ENCODE measurements around the gene NKAP. TPM values are rescaled to one million over a fixed set of nuclear protein-coding genes. Genes with fewer than 3 reads are reported as not detected.
"Not testable (repeated sequence)": the region's sequence is repeated elsewhere in the genome, so short reads cannot be mapped to it uniquely, and the experiment has no call there.

Gene NKAP
- total and polyA plus RNA-seq, 4 donors, result 2.4 to 3.3 (median 2.7) TPM

- no peak for TF ChIP-seq REST (IDR thresholded peaks at IDR 0.05)
- TF ChIP-seq HNF4A (conservative IDR thresholded peaks at IDR 0.05), result no peak
- no peak for TF ChIP-seq MAX (IDR thresholded peaks at IDR 0.05)
- no peak for TF ChIP-seq ATF3 (IDR thresholded peaks at IDR 0.05)
- no peak for TF ChIP-seq FOXA2 (IDR thresholded peaks at IDR 0.05)
- TF ChIP-seq NR2F2 (IDR thresholded peaks at IDR 0.05), result no peak
- TF ChIP-seq RXRA (IDR thresholded peaks at IDR 0.05), result no peak
These were observed 47.7 kb downstream of the NKAP start, which contains the start of gene AKAP14 (continued) for GRCh38 chrX:119895843-119896326.

GRCh38 chrX:119891961-119892692 lies 51.4 kb downstream of the NKAP start:
- H3K36me3 ChIP-seq (ENCODE audit: control insufficient read depth in 4 of 4, insufficient read depth in 3 of 4, low read depth in 1 of 4, low read length in 3 of 4); H3K27ac ChIP-seq (ENCODE audit: low read depth in 1 of 2, low read length in 2 of 2); H3K9ac ChIP-seq (ENCODE audit: low read depth in 1 of 2, low read length in 2 of 2); DNase-seq (ENCODE audit: low spot score); H3K27me3 ChIP-seq (ENCODE audit: control insufficient read depth in 4 of 4, insufficient read depth in 4 of 4, low read length in 3 of 4); H3K9me3 ChIP-seq (ENCODE audit: control insufficient read depth in 4 of 4, low read length in 3 of 4); H3K4me1 ChIP-seq (ENCODE audit: control insufficient read depth in 4 of 4, insufficient read depth in 4 of 4, low read length in 3 of 4); H3K4me3 ChIP-seq (ENCODE audit: low read depth in 1 of 3, low read length in 3 of 3): not testable (repeated sequence)
- 86% methylated on average over 16 of the region's 16 CpGs for WGBS

GRCh38 chrX:119890626-119891025 lies 52.9 kb downstream of the NKAP start:
- not testable (repeated sequence) for H3K4me1 ChIP-seq (ENCODE audit: control insufficient read depth in 4 of 4, insufficient read depth in 4 of 4, low read length in 3 of 4); H3K4me3 ChIP-seq (ENCODE audit: low read depth in 1 of 3, low read length in 3 of 3); DNase-seq (ENCODE audit: low spot score); H3K27ac ChIP-seq (ENCODE audit: low read depth in 1 of 2, low read length in 2 of 2); H3K9me3 ChIP-seq (ENCODE audit: control insufficient read depth in 4 of 4, low read length in 3 of 4); H3K9ac ChIP-seq (ENCODE audit: low read depth in 1 of 2, low read length in 2 of 2); H3K27me3 ChIP-seq (ENCODE audit: control insufficient read depth in 4 of 4, insufficient read depth in 4 of 4, low read length in 3 of 4); H3K36me3 ChIP-seq (ENCODE audit: control insufficient read depth in 4 of 4, insufficient read depth in 3 of 4, low read depth in 1 of 4, low read length in 3 of 4)
- WGBS, result 85% methylated on average over 32 of the region's 36 CpGs

GRCh38 chrX:119887721-119888425 lies 55.7 kb downstream of the NKAP start:
- Histone ChIP-seq H3K9ac (ENCODE audit: low read depth in 1 of 2, low read length in 2 of 2) (no peak overlapping the region), H3K27me3 (ENCODE audit: control insufficient read depth in 4 of 4, insufficient read depth in 4 of 4, low read length in 3 of 4) (no peaks in the 10 kb centered on the region), H3K4me1 (ENCODE audit: control insufficient read depth in 4 of 4, insufficient read depth in 4 of 4, low read length in 3 of 4) (peaks cover 0 to 5% (median 2%) of the 10 kb centered on the region in 4 donors), H3K27ac (ENCODE audit: low read depth in 1 of 2, low read length in 2 of 2) (no peak overlapping the region), H3K9me3 (ENCODE audit: control insufficient read depth in 4 of 4, low read length in 3 of 4) (no peaks in the 10 kb centered on the region), H3K4me3 (ENCODE audit: low read depth in 1 of 3, low read length in 3 of 3) (peak overlapping the region in 1 of 3 donors; percentile 29), H3K36me3 (ENCODE audit: control insufficient read depth in 4 of 4, insufficient read depth in 3 of 4, low read depth in 1 of 4, low read length in 3 of 4) (no peaks in the 10 kb centered on the region)
- TF ChIP-seq CTCF (IDR thresholded peaks at IDR 0.05; ENCODE audit: low read depth, low read length, missing input control) (peak; percentile 34), REST (IDR thresholded peaks at IDR 0.05) (no peak), RAD21 (IDR thresholded peaks at IDR 0.05) (peak; percentile 27 to 66), SP1 (IDR thresholded peaks at IDR 0.05) (no peak), EGR1 (IDR thresholded peaks at IDR 0.05; ENCODE audit: low read depth in 2 of 2) (no peak), TAF1 (conservative IDR thresholded peaks at IDR 0.05) (no peak), ATF3 (IDR thresholded peaks at IDR 0.05) (no peak)
- peak; percentile 61 for DNase-seq (ENCODE audit: low spot score)
- 12% methylated on average over 40 of the region's 40 CpGs for WGBS

All from liver (tissue), 9 donors.